Esophagus muscularis mucosa (tissue), 3 donors: Measurements from ENCODE around the gene VKORC1.
A peak's percentile ranks its signal among the peaks of the same experiment; 100 is the strongest.

ENCODE experiments used
- CTCF ChIP-seq, 3 experiments: fragments of 200-600 bp in 2 of 3; fragments of 450-650 bp in 1 of 3; sonication (generic) in 2 of 3; IDR thresholded peaks; one replicate each; pipeline ENCODE4 v1.5.1; 2017 to 2019; ENCODE audit warnings: antibody characterized with exemption in 3 of 3, mild to moderate bottlenecking in 2 of 3, moderate library complexity in 1 of 3
- POLR2A ChIP-seq: fragments of 450-650 bp; IDR thresholded peaks from one replicate; pipeline ENCODE4 v1.6.1; 2017; ENCODE audit warnings: antibody characterized with exemption, moderate library complexity, mild to moderate bottlenecking, low read depth
- POLR2AphosphoS5 ChIP-seq, 2 donors: sonication (generic); formaldehyde crosslinking; IDR thresholded peaks; one replicate each; pipeline ENCODE4 v1.6.1; 2017; ENCODE audit warnings: antibody characterized with exemption in 2 of 2

GRCh38 chr16:31118223-31119155, 23.9 kb upstream of the VKORC1 start:
- TF ChIP-seq POLR2A, result no peak
- TF ChIP-seq CTCF (IDR thresholded peaks at IDR 0.05), result no peak
- TF ChIP-seq POLR2AphosphoS5 (IDR thresholded peaks at IDR 0.05), result peak in 1 of 2 donors; percentile 1
